Smooth muscle cell (in vitro differentiated cells): ENCODE data around the gene RBBP4. TPM values are rescaled to one million over a fixed set of nuclear protein-coding genes. Genes with fewer than 3 reads are reported as not detected.
"Not testable (repeated sequence)": the region's sequence is repeated elsewhere in the genome, so short reads cannot be mapped to it uniquely, and the experiment has no call there.

Experiments used
- DNase-seq: peaks from one replicate; lab custom pipeline; 2025; ENCODE audit not compliant: unreplicated experiment; lab: John Stamatoyannopoulos, UW
- H2AFZ ChIP-seq: fragments of 200-600 bp; sonication (generic); 2 replicates; pipeline ENCODE4 v1.6.0; 2016; ENCODE audit warnings: antibody characterized with exemption, low read depth, mild to moderate bottlenecking
- H3F3A ChIP-seq: fragments of 200-600 bp; sonication (generic); 2 replicates; pipeline ENCODE4 v1.6.0; 2017; ENCODE audit warnings: antibody characterized with exemption, low read depth
- H3K27ac ChIP-seq: fragments of 200-600 bp; sonication (generic); 2 replicates; pipeline ENCODE4 v1.5.1; 2016; ENCODE audit warnings: low read depth, mild to moderate bottlenecking
- H3K27me3 ChIP-seq: fragments of 200-600 bp; sonication (generic); 2 replicates; pipeline ENCODE4 v1.6.1; 2016; ENCODE audit warnings: low read depth, mild to moderate bottlenecking
- H3K36me3 ChIP-seq: fragments of 200-600 bp; sonication (generic); 2 replicates; pipeline ENCODE4 v1.5.1; 2016; ENCODE audit warnings: low read depth
- H3K4me1 ChIP-seq: fragments of 200-600 bp; sonication (generic); 2 replicates; pipeline ENCODE4 v1.5.1; 2016; ENCODE audit warnings: low read depth
- H3K4me2 ChIP-seq: fragments of 200-600 bp; sonication (generic); 2 replicates; pipeline ENCODE4 v1.6.0; 2016; ENCODE audit warnings: mild to moderate bottlenecking
- H3K4me3 ChIP-seq: fragments of 200-600 bp; sonication (generic); 2 replicates; pipeline ENCODE4 v1.5.1; 2016; ENCODE audit warnings: mild to moderate bottlenecking
- H3K79me2 ChIP-seq: fragments of 200-600 bp; sonication (generic); 2 replicates; pipeline ENCODE4 v1.6.0; 2016; ENCODE audit warnings: low read depth, mild to moderate bottlenecking
- H3K9ac ChIP-seq: fragments of 200-600 bp; sonication (generic); 2 replicates; pipeline ENCODE4 v1.6.0; 2016; ENCODE audit warnings: low read depth
- H3K9me3 ChIP-seq: fragments of 200-600 bp; sonication (generic); replicated peaks from 2 replicates; pipeline ENCODE4 v1.5.1; 2016; ENCODE audit warnings: low read depth
- H4K20me1 ChIP-seq: fragments of 200-600 bp; sonication (generic); 2 replicates; pipeline ENCODE4 v1.6.0; 2016; ENCODE audit warnings: low read depth
- WGBS: methylation state at CpG from one replicate; pipeline ENCODE4 v1.1.7; 2016; ENCODE audit warnings: low lambda C conversion rate; 5-methylcytosine and 5-hydroxymethylcytosine counted together
- polyA plus RNA-seq: library from polyadenylated mRNA; unstranded; fragments of >200 nt; fragmentation: Nextera tagmentation; extraction: Ambion mirVana; gene quantifications from 2 replicates; pipeline ENCODE4 v1.2.1, GENCODE V29; 2016
- total RNA-seq: library from RNA; depleted of rRNA; stranded (reverse); fragments of >200 nt; gene quantifications from 2 replicates; pipeline ENCODE4 v1.2.3, GENCODE V29; 2014
- TF ChIP-seq, protein P1 (sequence below): fragments of 200-600 bp; sonication (generic); IDR thresholded peaks from 2 replicates; pipeline ENCODE4 v1.5.1; 2017; ENCODE audit warnings: borderline replicate concordance, mild to moderate bottlenecking, antibody characterized with exemption; ENCODE audit not compliant: insufficient read depth, poor library complexity, severe bottlenecking

Gene RBBP4
- total and polyA plus RNA-seq, 2 experiments from 2014 or later, result 139 to 140 TPM

DNA sequence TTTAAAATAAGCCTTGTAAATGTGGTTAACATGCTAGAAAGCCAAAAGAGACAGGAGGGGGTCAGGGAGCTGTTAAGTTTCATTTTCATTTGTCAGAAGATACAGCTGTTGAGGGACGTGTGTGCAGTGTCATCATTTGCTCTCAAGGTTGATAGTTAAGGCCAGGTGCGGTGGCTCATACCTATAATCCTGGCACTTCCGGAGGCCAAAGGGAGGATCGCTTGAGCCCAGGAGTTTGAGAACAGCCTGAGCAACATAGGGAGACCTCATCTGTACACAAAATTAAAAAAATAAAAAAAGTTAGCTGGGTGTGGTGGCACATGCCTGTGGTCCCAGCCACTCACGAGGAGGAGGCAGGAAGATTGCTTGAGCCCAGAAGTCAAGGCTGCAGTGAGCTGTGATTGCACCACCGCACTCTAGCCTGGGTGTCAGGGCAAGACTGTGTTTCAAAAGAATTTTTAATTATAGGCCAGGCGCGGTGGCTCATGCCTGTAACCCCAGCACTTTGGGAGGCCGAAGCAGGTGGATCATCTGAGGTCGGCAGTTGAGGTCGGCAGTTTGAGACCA lies 23.3 kb upstream of the RBBP4 start:
- WGBS, result 82% methylated on average over 11 of the region's 11 CpGs
- Histone ChIP-seq H3K79me2 (no peaks in the 10 kb centered on the region), H3F3A (no peaks in the 10 kb centered on the region), H3K4me1 (no peaks in the 10 kb centered on the region), H2AFZ (no peak overlapping the region), H3K4me3 (no peak overlapping the region), H3K27ac (no peak overlapping the region), H3K4me2 (no peak overlapping the region), H3K9ac (no peak overlapping the region), H4K20me1 (peaks cover 15% of the 10 kb centered on the region), H3K27me3 (no peaks in the 10 kb centered on the region), H3K9me3 (no peaks in the 10 kb centered on the region), H3K36me3 (no peaks in the 10 kb centered on the region)
- TF ChIP-seq, protein P1, sequence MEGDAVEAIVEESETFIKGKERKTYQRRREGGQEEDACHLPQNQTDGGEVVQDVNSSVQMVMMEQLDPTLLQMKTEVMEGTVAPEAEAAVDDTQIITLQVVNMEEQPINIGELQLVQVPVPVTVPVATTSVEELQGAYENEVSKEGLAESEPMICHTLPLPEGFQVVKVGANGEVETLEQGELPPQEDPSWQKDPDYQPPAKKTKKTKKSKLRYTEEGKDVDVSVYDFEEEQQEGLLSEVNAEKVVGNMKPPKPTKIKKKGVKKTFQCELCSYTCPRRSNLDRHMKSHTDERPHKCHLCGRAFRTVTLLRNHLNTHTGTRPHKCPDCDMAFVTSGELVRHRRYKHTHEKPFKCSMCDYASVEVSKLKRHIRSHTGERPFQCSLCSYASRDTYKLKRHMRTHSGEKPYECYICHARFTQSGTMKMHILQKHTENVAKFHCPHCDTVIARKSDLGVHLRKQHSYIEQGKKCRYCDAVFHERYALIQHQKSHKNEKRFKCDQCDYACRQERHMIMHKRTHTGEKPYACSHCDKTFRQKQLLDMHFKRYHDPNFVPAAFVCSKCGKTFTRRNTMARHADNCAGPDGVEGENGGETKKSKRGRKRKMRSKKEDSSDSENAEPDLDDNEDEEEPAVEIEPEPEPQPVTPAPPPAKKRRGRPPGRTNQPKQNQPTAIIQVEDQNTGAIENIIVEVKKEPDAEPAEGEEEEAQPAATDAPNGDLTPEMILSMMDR, result no peak
- no peak for DNase-seq

DNA sequence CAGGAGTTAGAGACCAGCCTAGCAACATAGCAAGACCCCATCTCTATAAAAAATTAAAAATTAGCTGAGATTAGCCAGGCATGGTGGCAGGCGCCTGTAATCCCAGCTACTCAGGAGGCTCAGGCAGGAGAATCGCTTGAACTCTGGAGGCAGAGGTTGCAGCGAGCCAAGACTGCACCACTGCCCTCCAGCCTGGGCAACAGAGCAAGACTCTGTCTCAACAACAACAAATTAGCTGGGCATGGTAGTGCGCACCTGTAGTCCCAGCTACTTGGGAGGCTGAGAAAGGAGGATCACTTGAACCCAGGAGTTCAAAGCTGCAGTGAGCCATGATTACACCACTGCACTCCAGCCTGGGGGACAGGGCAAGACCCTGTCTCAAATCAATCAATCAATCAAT lies 20.8 kb upstream of the RBBP4 start:
- not testable (repeated sequence) for H3K27ac ChIP-seq, H3K79me2 ChIP-seq, H2AFZ ChIP-seq, H3K4me2 ChIP-seq, H3K9ac ChIP-seq, H3K36me3 ChIP-seq, H3K9me3 ChIP-seq, H3K4me3 ChIP-seq, H3K27me3 ChIP-seq, DNase-seq, H3K4me1 ChIP-seq, H3F3A ChIP-seq
- peaks cover 32% of the 10 kb centered on the region for H4K20me1 ChIP-seq
- 95% methylated on average over 4 of the region's 4 CpGs for WGBS

DNA sequence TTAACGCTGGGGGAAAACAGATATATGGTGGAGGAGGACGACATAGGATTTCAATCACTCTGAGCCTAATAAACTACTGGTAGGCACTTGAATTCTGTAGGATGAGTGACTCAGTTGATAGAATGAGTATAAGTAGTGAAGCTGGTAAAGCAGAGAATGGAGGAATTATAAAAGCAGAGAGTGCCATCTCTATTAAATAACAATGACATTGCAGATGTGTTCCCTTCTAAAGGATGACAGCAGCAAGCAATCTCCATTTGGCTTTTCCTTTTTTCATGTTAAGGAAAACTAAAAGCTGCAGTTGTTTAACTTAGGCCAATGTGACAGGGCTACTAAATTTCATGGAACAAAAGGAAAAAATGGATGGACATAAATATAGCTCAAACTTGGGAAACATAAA lies 18.2 kb upstream of the RBBP4 start:
- Histone ChIP-seq H3K4me3 (no peak overlapping the region), H2AFZ (no peak overlapping the region), H3K27me3 (no peaks in the 10 kb centered on the region), H3K4me2 (no peak overlapping the region), H3K27ac (no peak overlapping the region), H3K9me3 (no peaks in the 10 kb centered on the region), H3K79me2 (peaks cover 8% of the 10 kb centered on the region), H3F3A (no peaks in the 10 kb centered on the region), H3K36me3 (no peaks in the 10 kb centered on the region), H3K4me1 (peaks cover 9% of the 10 kb centered on the region), H4K20me1 (peaks cover 51% of the 10 kb centered on the region), H3K9ac (no peak overlapping the region)
- TF ChIP-seq, protein P1, result no peak
- DNase-seq, result no peak
- WGBS, result 72% methylated on average over 2 of the region's 2 CpGs

DNA sequence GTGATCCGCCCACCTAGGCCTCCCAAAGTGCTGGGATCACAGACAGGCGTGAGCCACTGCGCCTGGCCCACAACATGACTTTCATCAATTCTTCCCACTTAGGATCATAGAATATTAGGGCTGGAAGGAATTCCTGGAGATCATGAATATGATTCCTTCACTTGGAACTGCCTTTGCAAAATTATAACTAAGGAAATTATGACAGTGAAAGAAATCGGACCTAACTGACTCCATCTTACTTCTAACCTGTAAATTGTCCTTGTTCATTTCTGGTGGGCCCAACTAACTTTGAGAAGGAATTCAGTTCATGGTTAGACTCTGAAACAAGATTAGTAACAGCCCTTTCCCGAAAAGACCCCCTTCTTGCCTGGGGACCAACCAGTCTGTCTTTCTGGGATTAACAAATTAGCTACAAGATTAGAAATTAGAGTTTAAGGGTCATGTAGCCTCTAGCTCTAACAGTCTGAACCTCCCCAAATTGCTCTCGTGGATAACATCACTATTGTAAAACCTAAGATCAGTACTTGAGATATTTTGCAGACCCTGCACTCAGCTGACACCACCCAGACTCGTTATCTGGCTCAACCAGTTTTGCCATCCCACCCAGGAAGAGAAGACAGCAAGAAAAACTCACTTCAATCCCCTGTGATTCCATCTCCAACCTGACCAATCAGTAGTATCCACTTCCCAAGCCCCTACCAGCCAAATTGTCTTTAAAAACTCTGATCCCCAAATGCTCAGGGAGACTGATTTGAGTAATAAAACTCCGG lies 15.3 kb upstream of the RBBP4 start:
- DNase-seq, result no peak

More for the DNA sequence above, 15.3 kb upstream of the RBBP4 start:
- H3F3A ChIP-seq, result no peaks in the 10 kb centered on the region
- H3K4me1 ChIP-seq, result peaks cover 9% of the 10 kb centered on the region
- no peak overlapping the region for H3K4me2 ChIP-seq
- no peak overlapping the region for H3K9ac ChIP-seq
- no peak overlapping the region for H2AFZ ChIP-seq
- H4K20me1 ChIP-seq, result peaks cover 64% of the 10 kb centered on the region
- TF ChIP-seq, protein P1, result no peak
- H3K36me3 ChIP-seq, result no peaks in the 10 kb centered on the region
- peaks cover 36% of the 10 kb centered on the region for H3K79me2 ChIP-seq
- no peaks in the 10 kb centered on the region for H3K27me3 ChIP-seq
- WGBS, result 75% methylated on average over 8 of the region's 8 CpGs
- H3K4me3 ChIP-seq, result no peak overlapping the region
- no peaks in the 10 kb centered on the region for H3K9me3 ChIP-seq
- no peak overlapping the region for H3K27ac ChIP-seq
